NCI-H1105 (cell line): ENCODE measurements around the gene TNS1.
"Not testable (repeated sequence)": the region's sequence is repeated elsewhere in the genome, so short reads cannot be mapped to it uniquely, and the experiment has no call there.

Experiments used
- DNase-seq: peaks from one replicate; lab custom pipeline; 2025; lab: John Stamatoyannopoulos, UW

TNS1 gene

GRCh38 chr2:217812170-217812569 is 190.6 kb downstream of the TNS1 start:
- no peak for DNase-seq

- DNase-seq, result no peak
These were observed 192.5 kb downstream of the TNS1 start for GRCh38 chr2:217810260-217810659.

- no peak for DNase-seq
These were observed 193.1 kb downstream of the TNS1 start for GRCh38 chr2:217809736-217810135.

- DNase-seq, result not testable (repeated sequence)
These were observed 193.8 kb downstream of the TNS1 start for GRCh38 chr2:217808967-217809366.

- DNase-seq, result no peak
These were observed 194.5 kb downstream of the TNS1 start for GRCh38 chr2:217808326-217808725.

DNA sequence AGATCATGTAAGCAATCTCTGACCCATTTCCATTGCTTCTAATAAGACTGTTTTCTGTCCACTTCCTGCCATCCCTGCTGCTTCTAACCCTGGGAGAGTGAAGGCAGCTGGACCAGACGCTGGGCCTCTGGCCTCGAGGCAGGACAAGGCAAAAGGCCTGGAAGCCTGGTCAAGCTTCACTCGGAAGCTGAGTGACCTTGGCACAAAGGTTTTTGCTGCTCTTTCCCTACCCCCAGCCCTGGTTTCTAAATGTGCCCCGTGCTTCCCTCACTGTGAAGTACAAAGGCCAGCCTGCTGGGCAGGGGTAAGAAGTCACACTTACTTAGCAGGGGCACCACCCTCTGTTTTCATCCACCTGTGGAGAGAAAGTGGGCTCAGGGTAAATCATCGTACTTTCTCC is 195.0 kb downstream of the TNS1 start:
- DNase-seq, result no peak

DNA sequence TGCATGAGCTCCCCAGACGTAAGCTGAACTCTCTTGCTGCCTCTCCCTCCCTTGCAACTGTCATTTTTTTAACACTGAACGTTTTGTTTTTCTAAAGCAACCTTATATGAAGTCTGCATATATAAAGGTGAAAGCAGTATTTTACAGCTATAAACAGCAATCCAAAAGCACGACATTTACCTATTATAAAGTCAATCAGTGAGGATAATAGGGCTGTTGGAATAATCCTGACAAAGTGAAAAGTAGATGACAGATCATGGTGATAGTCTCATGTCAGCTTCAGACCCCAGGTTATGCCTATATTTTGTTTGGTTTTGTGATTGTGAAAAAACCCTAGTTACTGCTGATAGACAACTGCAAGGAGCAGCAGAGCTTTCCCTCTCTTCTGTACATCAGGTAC is 195.8 kb downstream of the TNS1 start:
- DNase-seq, result no peak

DNA sequence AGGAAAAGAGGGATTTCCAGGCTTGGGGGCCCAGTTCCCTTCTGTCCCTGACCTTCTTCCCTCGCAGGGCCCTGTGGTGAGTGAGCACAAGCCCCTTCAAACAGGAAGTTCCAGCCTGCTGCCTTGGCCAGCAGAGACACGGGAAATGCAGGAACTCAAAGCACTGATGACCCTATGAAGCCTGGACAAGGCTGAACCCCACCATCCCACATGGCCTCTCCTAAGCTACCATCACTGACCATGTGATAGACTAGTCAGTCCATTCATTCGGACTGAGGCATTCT is 196.4 kb downstream of the TNS1 start:
- no peak for DNase-seq

- DNase-seq, result no peak
These were observed 196.9 kb downstream of the TNS1 start for GRCh38 chr2:217805668-217806481.

DNA sequence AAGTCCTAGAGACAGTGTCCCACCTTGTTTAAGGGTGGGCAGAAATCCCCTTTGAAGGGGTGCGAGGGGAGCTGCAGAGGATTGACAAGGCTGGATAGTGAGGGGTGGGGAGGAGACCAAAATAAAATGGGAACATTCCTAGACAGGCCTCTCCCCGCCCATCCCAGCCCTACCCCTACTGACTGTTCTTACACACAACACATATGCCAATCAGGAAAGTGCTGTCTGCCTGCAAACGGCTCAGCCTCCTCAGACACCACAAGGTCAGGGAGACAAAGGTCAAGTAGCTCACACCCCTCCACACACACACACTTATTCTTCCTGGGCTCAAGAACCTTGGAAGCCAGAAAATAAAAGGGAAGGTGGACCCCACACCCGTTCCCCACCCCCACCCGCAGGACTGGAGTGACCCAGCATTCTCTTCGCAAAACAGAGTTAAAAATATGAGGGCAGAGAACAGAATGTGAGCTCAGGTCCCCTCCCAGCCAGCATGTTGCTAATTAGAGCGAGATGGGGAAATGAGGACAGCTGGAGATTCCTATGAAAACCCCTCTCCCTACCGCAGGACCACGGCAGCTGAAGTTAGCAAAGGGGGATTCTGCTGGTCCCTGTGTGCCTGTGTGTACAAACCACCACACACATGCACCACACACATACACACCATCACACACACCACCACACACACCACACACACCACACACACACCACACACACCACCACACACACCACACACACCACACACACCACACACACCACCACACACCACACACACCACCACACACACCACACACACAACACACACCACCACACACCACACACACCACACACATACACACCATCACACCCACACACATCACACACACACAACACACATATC is 197.8 kb downstream of the TNS1 start:
- DNase-seq, result no peak

DNA sequence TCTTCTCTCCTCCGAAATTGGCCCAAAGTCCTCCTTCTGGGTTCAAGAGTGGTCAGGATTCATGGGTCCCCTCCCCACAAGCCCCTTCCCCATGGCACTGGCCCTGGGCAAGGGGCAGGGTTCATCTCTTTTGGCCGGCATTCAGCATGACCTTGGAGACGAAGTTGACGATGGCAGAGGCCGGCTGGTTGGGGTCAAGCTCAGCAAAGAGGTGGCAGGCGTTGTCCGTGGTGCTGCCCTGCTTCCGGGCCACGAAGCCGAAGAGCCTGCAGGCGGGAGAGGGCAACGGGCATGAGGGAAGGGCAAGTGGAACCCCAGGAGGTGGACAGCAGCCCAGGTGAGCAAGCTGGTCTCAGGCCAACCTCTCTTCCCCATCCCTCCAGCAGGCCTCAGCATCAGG is 198.5 kb downstream of the TNS1 start:
- no peak for DNase-seq

DNA sequence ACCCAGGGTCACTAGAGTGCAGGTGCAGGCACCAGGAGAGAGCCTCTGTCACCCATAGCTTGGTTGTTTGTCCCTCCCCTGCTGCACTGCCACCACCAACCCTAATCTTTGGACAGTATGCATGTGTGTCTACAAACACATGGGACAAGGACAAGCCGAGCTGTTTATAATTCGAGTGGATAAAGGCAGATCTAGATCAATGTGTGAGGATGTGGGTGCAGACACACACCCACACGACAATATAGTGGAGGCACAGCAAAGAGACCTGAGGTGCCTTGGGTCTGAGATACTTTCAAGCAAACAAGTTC is 199.2 kb downstream of the TNS1 start:
- no peak for DNase-seq

- DNase-seq, result no peak
These were observed 199.7 kb downstream of the TNS1 start for GRCh38 chr2:217802876-217803652.

- no peak for DNase-seq
These were observed 200.5 kb downstream of the TNS1 start for GRCh38 chr2:217802266-217802665.

DNA sequence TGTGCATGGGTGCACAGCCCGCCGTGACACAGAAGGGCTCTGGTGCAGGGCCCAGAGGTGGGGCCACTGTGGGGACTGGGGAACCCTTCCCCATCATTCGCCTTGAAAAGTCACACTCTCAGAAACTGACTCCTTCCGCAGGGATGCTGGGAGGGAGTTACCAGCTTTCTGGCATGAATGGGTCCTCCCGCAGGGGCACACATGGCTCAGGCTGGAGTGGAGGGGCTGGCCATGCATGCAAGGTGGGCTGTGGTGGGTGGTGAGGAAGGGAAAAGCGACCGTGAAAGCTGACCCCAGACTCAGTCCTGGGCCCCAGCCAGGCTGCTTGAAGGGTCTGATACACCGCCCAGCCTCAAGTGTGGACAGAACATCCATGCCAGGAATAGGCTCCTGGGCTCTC is 201.1 kb downstream of the TNS1 start:
- DNase-seq, result no peak

DNA sequence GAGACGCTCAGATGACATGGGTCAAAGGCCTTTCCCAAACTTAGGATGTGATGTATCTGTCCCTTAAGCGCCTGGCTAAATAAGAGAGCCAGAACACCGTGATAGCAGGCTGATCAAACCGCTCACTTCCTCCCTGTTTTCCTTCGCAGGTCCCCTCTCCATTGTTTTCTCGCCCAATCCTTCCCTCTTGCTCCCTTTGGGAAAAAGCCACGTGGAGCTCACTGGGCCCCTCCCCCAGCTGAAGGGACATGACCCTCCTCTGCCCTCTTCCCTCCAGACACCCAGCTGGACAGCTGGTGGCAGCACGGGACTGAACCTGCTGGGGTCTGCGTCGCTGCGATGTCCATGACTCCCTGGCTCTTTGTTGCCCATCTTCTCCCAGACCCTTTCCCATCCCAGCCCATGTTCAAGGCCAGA is 201.7 kb downstream of the TNS1 start:
- no peak for DNase-seq

DNA sequence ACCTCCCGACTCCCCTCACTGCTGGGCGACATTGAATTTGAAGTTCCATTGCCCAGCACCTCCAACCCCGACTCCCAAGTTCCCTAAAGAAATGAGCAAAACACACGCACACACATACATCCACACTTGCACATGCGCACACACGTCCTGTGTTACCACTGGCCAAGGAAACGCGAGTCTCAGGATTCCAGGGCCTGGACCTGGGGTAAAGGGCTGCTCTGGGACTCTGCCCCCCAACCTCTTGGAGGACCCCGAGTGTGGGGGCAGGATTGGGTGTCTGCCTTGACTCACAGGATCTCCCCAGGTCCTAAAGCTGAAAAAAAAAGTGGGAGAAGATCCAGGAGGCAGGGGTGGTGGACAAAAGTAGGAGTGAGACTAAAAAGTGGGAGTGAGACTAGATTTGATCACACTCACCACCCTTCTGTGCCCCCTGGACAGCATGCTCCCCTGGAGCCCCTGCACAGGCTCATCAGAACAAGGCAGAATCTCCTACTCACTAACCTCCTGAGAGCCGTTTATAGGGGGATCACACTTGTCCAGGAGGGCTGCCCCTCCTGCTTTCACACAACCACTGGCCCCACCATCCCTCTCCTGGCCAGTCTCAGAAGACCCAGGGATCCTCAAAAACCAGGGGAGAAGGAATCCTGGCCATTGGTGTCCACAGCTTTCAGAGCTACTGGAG is 202.2 kb downstream of the TNS1 start:
- DNase-seq, result no peak

DNA sequence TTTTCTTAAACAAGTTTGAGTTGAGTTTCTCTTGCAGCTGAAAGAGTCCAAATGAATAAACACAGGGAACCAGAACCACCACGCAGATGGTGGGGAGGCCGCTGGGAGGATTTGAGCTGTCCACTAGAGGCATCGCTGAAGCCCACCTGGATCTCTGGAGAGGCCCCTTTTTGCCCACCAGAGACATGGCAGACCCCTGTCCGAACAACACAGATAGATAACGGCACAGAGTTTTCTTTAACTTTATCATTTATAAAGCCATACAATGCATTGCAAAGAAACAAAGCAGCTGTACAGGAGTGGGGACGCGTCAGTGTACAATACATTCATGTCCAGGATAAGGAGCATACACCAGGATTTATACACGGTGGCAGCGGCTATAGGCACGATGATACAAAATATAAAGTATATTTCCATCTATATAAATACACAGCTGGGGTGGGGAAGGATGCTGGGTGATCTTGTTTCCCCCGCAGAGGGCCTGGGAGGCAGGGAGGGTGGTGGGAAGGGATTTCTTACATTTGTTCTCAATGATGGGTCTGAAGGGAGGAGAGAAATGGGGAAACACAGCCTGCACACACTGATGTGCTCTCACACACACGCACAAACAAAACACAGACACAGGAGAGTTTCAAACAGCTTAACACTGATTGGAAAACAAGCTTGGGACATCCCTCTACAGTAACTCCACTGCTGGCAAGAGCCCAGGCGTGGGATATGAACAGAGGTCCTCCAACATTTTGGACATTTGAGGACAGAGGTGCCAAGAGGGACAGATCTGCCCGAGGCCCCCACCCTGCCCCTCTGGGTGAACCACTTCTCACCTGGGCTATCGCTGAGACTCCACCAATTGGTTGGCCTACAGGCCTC is 203.0 kb downstream of the TNS1 start:
- DNase-seq, result no peak

- no peak for DNase-seq
These were observed 203.8 kb downstream of the TNS1 start for GRCh38 chr2:217798743-217799562.

GRCh38 chr2:217798191-217798590 is 204.6 kb downstream of the TNS1 start:
- no peak for DNase-seq
